DOHH2 (cell line): ENCODE results near the gene SPECC1L.

ENCODE experiments used
- H3F3A ChIP-seq: fragments of 200-600 bp; sonication (generic), shearing (Covaris generic); 2 replicates; pipeline ENCODE4 v1.6.0; 2016; ENCODE audit warnings: antibody characterized with exemption, mild to moderate bottlenecking; ENCODE audit not compliant: control insufficient read depth, insufficient read depth
- H3K27ac ChIP-seq: fragments of 200-600 bp; sonication (generic); 2 replicates; pipeline ENCODE4 v1.5.1; 2014; ENCODE audit warnings: low read depth, mild to moderate bottlenecking, low read length, moderate library complexity
- H3K27me3 ChIP-seq: fragments of 200-600 bp; sonication (generic); 2 replicates; pipeline ENCODE4 v1.6.1; 2014; ENCODE audit warnings: mild to moderate bottlenecking, low read length, mixed read lengths; ENCODE audit not compliant: control insufficient read depth
- H3K36me3 ChIP-seq: fragments of 200-600 bp; sonication (generic); 2 replicates; pipeline ENCODE4 v1.6.1; 2014; ENCODE audit warnings: mild to moderate bottlenecking, low read length, moderate library complexity, mixed read lengths; ENCODE audit not compliant: control insufficient read depth
- H3K4me1 ChIP-seq: fragments of 200-600 bp; sonication (generic); 2 replicates; pipeline ENCODE4 v1.6.1; 2014; ENCODE audit warnings: mild to moderate bottlenecking, low read length, mixed read lengths; ENCODE audit not compliant: control insufficient read depth
- H3K4me2 ChIP-seq: fragments of 200-600 bp; sonication (generic); 2 replicates; pipeline ENCODE4 v1.6.0; 2014; ENCODE audit warnings: mild to moderate bottlenecking, low read length, moderate library complexity
- H3K4me3 ChIP-seq: fragments of 200-600 bp; sonication (generic); 2 replicates; pipeline ENCODE4 v1.5.1; 2014; ENCODE audit warnings: mild to moderate bottlenecking, low read length, mixed read lengths
- H3K79me2 ChIP-seq: fragments of 200-600 bp; sonication (generic); 2 replicates; pipeline ENCODE4 v1.6.1; 2014; ENCODE audit warnings: mild to moderate bottlenecking, low read length, mixed read lengths; ENCODE audit not compliant: control insufficient read depth
- H3K9me2 ChIP-seq: fragments of 200-600 bp; sonication (generic); replicated peaks from 2 replicates; pipeline ENCODE4 v1.6.1; 2014; ENCODE audit warnings: mild to moderate bottlenecking, low read length, mixed read lengths; ENCODE audit not compliant: control insufficient read depth
- H3K9me3 ChIP-seq: fragments of 200-600 bp; sonication (generic); 2 replicates; pipeline ENCODE4 v1.6.1; 2014; ENCODE audit warnings: antibody characterized with exemption, low read length, mixed read lengths; ENCODE audit not compliant: control insufficient read depth, insufficient read depth
- H4K20me1 ChIP-seq: fragments of 200-600 bp; sonication (generic); 2 replicates; pipeline ENCODE4 v1.6.0; 2014; ENCODE audit warnings: low read depth, mild to moderate bottlenecking, antibody characterized with exemption, low read length, moderate library complexity; ENCODE audit not compliant: control insufficient read depth, insufficient read depth
- CTCF ChIP-seq: fragments of 200-600 bp; sonication (generic); IDR thresholded peaks from one replicate; pipeline ENCODE4 v1.5.1; 2014; ENCODE audit warnings: antibody characterized with exemption, mild to moderate bottlenecking, low read depth, low read length; ENCODE audit not compliant: poor library complexity, severe bottlenecking
- EZH2phosphoT487 ChIP-seq: fragments of 200-600 bp; sonication (generic); IDR thresholded peaks from 2 replicates; pipeline ENCODE4 v1.6.1; 2017; ENCODE audit warnings: borderline replicate concordance, mild to moderate bottlenecking, antibody characterized with exemption, low read length, moderate library complexity, mixed read lengths

The SPECC1L gene

GRCh38 chr22:24421428-24421931 is 150.8 kb downstream of the SPECC1L start:
- Histone ChIP-seq H3F3A (peaks cover 3% of the 10 kb centered on the region; the same call in 1 of the 2 replicates), H3K36me3 (no peaks in the 10 kb centered on the region; the same call in 1 of the 2 replicates), H3K79me2 (peaks cover 24% of the 10 kb centered on the region), H4K20me1 (no peaks in the 10 kb centered on the region), H3K27ac (no peak overlapping the region), H3K27me3 (no peaks in the 10 kb centered on the region), H3K9me3 (no peaks in the 10 kb centered on the region), H3K4me2 (no peak overlapping the region), H3K9me2 (no peaks in the 10 kb centered on the region), H3K4me1 (peaks cover 32% of the 10 kb centered on the region), H3K4me3 (no peak overlapping the region)
- TF ChIP-seq CTCF (peak; percentile 90), EZH2phosphoT487 (no peak)

GRCh38 chr22:24422102-24422665 is 151.6 kb downstream of the SPECC1L start:
- Histone ChIP-seq H3K36me3 (no peaks in the 10 kb centered on the region; the same call in 1 of the 2 replicates), H4K20me1 (no peaks in the 10 kb centered on the region), H3K27me3 (no peaks in the 10 kb centered on the region), H3K79me2 (peaks cover 31% of the 10 kb centered on the region), H3K4me1 (peaks cover 39% of the 10 kb centered on the region), H3K9me3 (no peaks in the 10 kb centered on the region), H3F3A (peaks cover 3% of the 10 kb centered on the region; the same call in 1 of the 2 replicates), H3K4me2 (no peak overlapping the region), H3K27ac (no peak overlapping the region), H3K9me2 (no peaks in the 10 kb centered on the region), H3K4me3 (no peak overlapping the region)
- no peak for TF ChIP-seq CTCF
- no peak for TF ChIP-seq EZH2phosphoT487

GRCh38 chr22:24423519-24424000 is 152.9 kb downstream of the SPECC1L start:
- Histone ChIP-seq H3K4me2 (peak overlapping the region; percentile 96), H3K4me3 (peak overlapping the region; percentile 82), H3K36me3 (peaks cover 6% of the 10 kb centered on the region), H3K27me3 (no peaks in the 10 kb centered on the region), H3K9me3 (no peaks in the 10 kb centered on the region), H3F3A (peaks cover 9% of the 10 kb centered on the region), H3K9me2 (no peaks in the 10 kb centered on the region), H4K20me1 (no peaks in the 10 kb centered on the region), H3K27ac (peak overlapping the region; percentile 12; the same call in 1 of the 2 replicates), H3K79me2 (peaks cover 37% of the 10 kb centered on the region), H3K4me1 (peaks cover 51% of the 10 kb centered on the region)
- TF ChIP-seq EZH2phosphoT487: no peak
- peak; percentile 71 for TF ChIP-seq CTCF
